Prostate gland (tissue), 2 donors: ENCODE data around the gene FOXRED1. TPM values are rescaled to one million over a fixed set of nuclear protein-coding genes. Genes with fewer than 3 reads are reported as not detected.
A peak's percentile ranks its signal among the peaks of the same experiment; 100 is the strongest.
"Not testable (repeated sequence)": the region's sequence is repeated elsewhere in the genome, so short reads cannot be mapped to it uniquely, and the experiment has no call there.

ENCODE experiments used
- DNase-seq: peaks from one replicate; pipeline ENCODE4 v3.0.0-alpha.2; 2019; ENCODE audit warnings: low spot score
- H3K27ac ChIP-seq, 2 donors: fragments of 200-600 bp; sonication (generic); 2 replicates each; pipeline ENCODE4 v1.5.1; 2017 to 2019
- H3K27me3 ChIP-seq: fragments of 200-600 bp; sonication (generic); replicated peaks from 2 replicates; pipeline ENCODE4 v1.5.1; 2019; ENCODE audit not compliant: insufficient read depth
- H3K36me3 ChIP-seq, 2 donors: fragments of 200-600 bp; sonication (generic); 1 replicate in 1 of 2; 2 replicates in 1 of 2; pipeline versions ENCODE4 v1.5.1 to v1.8.1; 2017 to 2019
- H3K4me1 ChIP-seq: fragments of 200-600 bp; sonication (generic); replicated peaks from 2 replicates; pipeline ENCODE4 v1.5.1; 2019
- H3K4me3 ChIP-seq, 2 donors: fragments of 200-600 bp; sonication (generic); 2 replicates each; pipeline ENCODE4 v1.5.1; 2017 to 2019
- H3K9me3 ChIP-seq: fragments of 200-600 bp; sonication (generic); 2 replicates; pipeline ENCODE4 v1.5.1; 2017
- CTCF ChIP-seq, 4 experiments: fragments of 200-600 bp in 2 of 4; fragments of 450-650 bp in 2 of 4; sonication (generic) in 2 of 4; IDR thresholded peaks; 1 replicate in 3 of 4; 2 replicates in 1 of 4; pipeline ENCODE4 v1.5.1; 2016 to 2019; ENCODE audit warnings: antibody characterized with exemption in 4 of 4, mild to moderate bottlenecking in 2 of 4, moderate library complexity in 2 of 4
- POLR2A ChIP-seq: fragments of 450-650 bp; IDR thresholded peaks from one replicate; pipeline ENCODE4 v1.6.1; 2016; ENCODE audit warnings: antibody characterized with exemption, mild to moderate bottlenecking
- POLR2AphosphoS5 ChIP-seq: sonication (generic); formaldehyde crosslinking; IDR thresholded peaks from one replicate; pipeline ENCODE4 v1.6.1; 2017; ENCODE audit warnings: antibody characterized with exemption
- WGBS: methylation state at CpG from one replicate; pipeline ENCODE4 v1.1.5; 2018; 5-methylcytosine and 5-hydroxymethylcytosine counted together
- intact Hi-C: fragments of 100-400 bp; cut with DNase I; formaldehyde crosslinking; loops from one replicate; pipeline ENCODE4 v1.14.2; 2022
- total RNA-seq, 2 donors: library from RNA; depleted of rRNA; stranded (reverse); fragments of >200 nt; gene quantifications; one replicate each; pipeline ENCODE4 v1.1.0, GENCODE V29; 2016

The FOXRED1 gene
- total RNA-seq, 2 donors from 2014 or later, result 23.9 to 44.0 TPM

- WGBS, result 33% methylated on average over 5 of the region's 5 CpGs
- H3K4me1 ChIP-seq, result no peaks in the 10 kb centered on the region
These were observed 38.8 kb downstream of the FOXRED1 start for GRCh38 chr11:126307706-126308105.

GRCh38 chr11:126308271-126308671, 39.3 kb downstream of the FOXRED1 start:
- intact Hi-C loops, result no loop called here
- Histone ChIP-seq H3K27me3 (no peaks in the 10 kb centered on the region), H3K4me3 (no peak overlapping the region), H3K9me3 (no peaks in the 10 kb centered on the region), H3K4me1 (no peaks in the 10 kb centered on the region), H3K27ac (no peak overlapping the region), H3K36me3 (no peaks in the 10 kb centered on the region)
- TF ChIP-seq POLR2AphosphoS5 (no peak), CTCF (IDR thresholded peaks at IDR 0.05) (no peak), POLR2A (no peak)
- no peak for DNase-seq
- WGBS, result 58% methylated on average over 4 of the region's 4 CpGs

More at GRCh38 chr11:126307706-126308105, 38.8 kb downstream of the FOXRED1 start:
- H3K4me3 ChIP-seq, result no peak overlapping the region
- no peak for DNase-seq
- H3K36me3 ChIP-seq, result no peaks in the 10 kb centered on the region
- no peak overlapping the region for H3K27ac ChIP-seq
- no peaks in the 10 kb centered on the region for H3K9me3 ChIP-seq
- intact Hi-C loops, result no loop called here
- no peaks in the 10 kb centered on the region for H3K27me3 ChIP-seq
- TF ChIP-seq CTCF (IDR thresholded peaks at IDR 0.05) (peak in 2 of 4 experiments; percentile 26 to 43), POLR2A (no peak), POLR2AphosphoS5 (no peak)

- H3K4me3 ChIP-seq, H3K36me3 ChIP-seq, H3K4me1 ChIP-seq, H3K9me3 ChIP-seq, intact Hi-C loops, H3K27me3 ChIP-seq, DNase-seq, H3K27ac ChIP-seq: not testable (repeated sequence)
- 85% methylated on average over 4 of the region's 4 CpGs for WGBS
These were observed 39.8 kb downstream of the FOXRED1 start for GRCh38 chr11:126308771-126309170.

- peak; percentile 35 for TF ChIP-seq POLR2AphosphoS5
- TF ChIP-seq CTCF (IDR thresholded peaks at IDR 0.05), result peak; percentile 75 to 91 (median 86)
- no peak for TF ChIP-seq POLR2A
- no peaks in the 10 kb centered on the region for H3K4me1 ChIP-seq
- no peak overlapping the region for H3K4me3 ChIP-seq
- no peaks in the 10 kb centered on the region for H3K36me3 ChIP-seq
- WGBS, result 71% methylated on average over 12 of the region's 12 CpGs
- H3K27ac ChIP-seq, result no peak overlapping the region
- no peaks in the 10 kb centered on the region for H3K27me3 ChIP-seq
- H3K9me3 ChIP-seq, result no peaks in the 10 kb centered on the region
- intact Hi-C loops, result loop anchor here (2.0 to 10.0 kb wide), 2 partner anchors 170 to 674 kb away; no protein-coding TSS in a partner anchor
- peak; percentile 72 for DNase-seq
These were observed 41.4 kb downstream of the FOXRED1 start for GRCh38 chr11:126310200-126310991.

- Histone ChIP-seq H3K4me3 (no peak overlapping the region), H3K36me3 (no peaks in the 10 kb centered on the region), H3K27ac (no peak overlapping the region), H3K9me3 (no peaks in the 10 kb centered on the region), H3K4me1 (no peaks in the 10 kb centered on the region), H3K27me3 (no peaks in the 10 kb centered on the region)
- no peak for DNase-seq
- intact Hi-C loops, result loop anchor here (2.0 to 10.0 kb wide), 2 partner anchors 170 to 674 kb away; no protein-coding TSS in a partner anchor
- WGBS, result 71% methylated on average over 6 of the region's 6 CpGs
- TF ChIP-seq POLR2AphosphoS5, result no peak
- no peak for TF ChIP-seq POLR2A
- no peak for TF ChIP-seq CTCF (IDR thresholded peaks at IDR 0.05)
These were observed 42.0 kb downstream of the FOXRED1 start for GRCh38 chr11:126310992-126311310.
